Body of pancreas (tissue), 4 donors: ENCODE results near the gene TESK1. TPM values are rescaled to one million over a fixed set of nuclear protein-coding genes. Genes with fewer than 3 reads are reported as not detected.

Experiments
- ATAC-seq: fragments of 150-250 bp; one replicate; pipeline ENCODE4 v1.9.1; 2016
- DNase-seq, 4 donors: peaks; one replicate each; pipeline ENCODE4 v3.0.0-alpha.2; 2019
- H3K27ac ChIP-seq, 4 donors: fragments of 200-600 bp; sonication (generic); 1 replicate in 3 of 4; 2 replicates in 1 of 4; pipeline versions ENCODE4 v1.5.1 to v1.6.1; 2016 to 2019; ENCODE audit warnings: mild to moderate bottlenecking in 1 of 4, mixed read lengths in 1 of 4, moderate library complexity in 1 of 4
- H3K27me3 ChIP-seq, 2 donors: fragments of 200-600 bp; sonication (generic); one replicate each; pipeline ENCODE4 v1.6.0; 2016; ENCODE audit warnings: mild to moderate bottlenecking in 1 of 2
- H3K36me3 ChIP-seq, 2 donors: fragments of 200-600 bp; sonication (generic); replicated peaks in 1 of 2; 2 replicates each; pipeline ENCODE4 v1.5.1; 2016; ENCODE audit warnings: low read depth in 2 of 2; ENCODE audit not compliant: insufficient read depth in 1 of 2
- H3K4me1 ChIP-seq: fragments of 200-600 bp; sonication (generic); one replicate; pipeline ENCODE4 v1.6.0; 2016
- H3K4me3 ChIP-seq, 2 donors: fragments of 200-600 bp; sonication (generic); 1 replicate in 1 of 2; 2 replicates in 1 of 2; pipeline ENCODE4 v1.5.1; 2016 to 2019
- H3K9me3 ChIP-seq, 3 donors: fragments of 200-600 bp; sonication (generic); 1 replicate in 2 of 3; 2 replicates in 1 of 3; pipeline ENCODE4 v1.5.1; 2016
- POLR2A ChIP-seq, 3 donors: fragments of 450-650 bp; IDR thresholded peaks; one replicate each; pipeline ENCODE4 v1.6.1; 2016; ENCODE audit warnings: antibody characterized with exemption in 3 of 3, mild to moderate bottlenecking in 2 of 3
- WGBS, 2 donors: methylation state at CpG; one replicate each; pipeline ENCODE4 v1.1.5; 2017; 5-methylcytosine and 5-hydroxymethylcytosine counted together
- intact Hi-C: fragments of 100-400 bp; cut with DNase I; formaldehyde crosslinking; loops from one replicate; pipeline ENCODE4 v1.15.1; 2023
- total RNA-seq, 2 donors: library from RNA; depleted of rRNA; stranded (reverse); fragments of >200 nt; gene quantifications; one replicate each; pipeline ENCODE4 v1.1.0, GENCODE V29; 2016
- TF ChIP-seq, protein P1 (sequence below), 7 experiments: fragments of 450-650 bp in 4 of 7; fragments of 200-600 bp in 3 of 7; sonication (generic) in 3 of 7; IDR thresholded peaks; one replicate each; pipeline ENCODE4 v1.5.1; 2016 to 2019; ENCODE audit warnings: antibody characterized with exemption in 7 of 7

TESK1 gene
- total RNA-seq, 2 donors from 2014 or later, result 13.0 to 20.1 TPM

DNA sequence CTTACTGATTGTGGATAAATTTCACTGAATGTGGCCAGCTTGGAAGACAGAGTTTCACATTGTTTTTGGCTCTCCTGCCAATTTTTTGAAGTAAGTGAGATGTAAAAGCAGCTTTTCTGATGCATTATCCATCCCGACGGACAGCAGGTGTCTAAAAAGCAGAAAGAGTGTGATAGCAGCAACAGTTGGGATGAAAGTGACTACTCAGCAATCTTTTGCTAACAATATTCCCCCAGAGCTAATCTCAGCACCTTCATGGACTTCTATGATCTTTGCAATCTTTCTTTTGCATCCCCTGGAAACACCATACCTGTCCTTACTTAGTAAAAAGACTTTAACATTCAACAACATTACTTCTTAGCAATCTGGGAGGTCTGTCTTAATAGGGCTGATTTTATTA is 7.8 kb downstream of the TESK1 start:
- H3K9me3 ChIP-seq, result no peaks in the 10 kb centered on the region
- no peak overlapping the region for H3K4me3 ChIP-seq
- peaks cover 14% of the 10 kb centered on the region for H3K4me1 ChIP-seq
- intact Hi-C loops, result no loop called here
- DNase-seq (no peak), ATAC-seq (no peak)
- H3K27me3 ChIP-seq, result no peaks in the 10 kb centered on the region
- 85 to 95% methylated on average over 2 of the region's 2 CpGs for WGBS, 2 donors
- TF ChIP-seq POLR2A (IDR thresholded peaks at IDR 0.05), result no peak
- TF ChIP-seq, protein P1, sequence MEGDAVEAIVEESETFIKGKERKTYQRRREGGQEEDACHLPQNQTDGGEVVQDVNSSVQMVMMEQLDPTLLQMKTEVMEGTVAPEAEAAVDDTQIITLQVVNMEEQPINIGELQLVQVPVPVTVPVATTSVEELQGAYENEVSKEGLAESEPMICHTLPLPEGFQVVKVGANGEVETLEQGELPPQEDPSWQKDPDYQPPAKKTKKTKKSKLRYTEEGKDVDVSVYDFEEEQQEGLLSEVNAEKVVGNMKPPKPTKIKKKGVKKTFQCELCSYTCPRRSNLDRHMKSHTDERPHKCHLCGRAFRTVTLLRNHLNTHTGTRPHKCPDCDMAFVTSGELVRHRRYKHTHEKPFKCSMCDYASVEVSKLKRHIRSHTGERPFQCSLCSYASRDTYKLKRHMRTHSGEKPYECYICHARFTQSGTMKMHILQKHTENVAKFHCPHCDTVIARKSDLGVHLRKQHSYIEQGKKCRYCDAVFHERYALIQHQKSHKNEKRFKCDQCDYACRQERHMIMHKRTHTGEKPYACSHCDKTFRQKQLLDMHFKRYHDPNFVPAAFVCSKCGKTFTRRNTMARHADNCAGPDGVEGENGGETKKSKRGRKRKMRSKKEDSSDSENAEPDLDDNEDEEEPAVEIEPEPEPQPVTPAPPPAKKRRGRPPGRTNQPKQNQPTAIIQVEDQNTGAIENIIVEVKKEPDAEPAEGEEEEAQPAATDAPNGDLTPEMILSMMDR (IDR thresholded peaks at IDR 0.05), result no peak
- H3K27ac ChIP-seq, result no peak overlapping the region
- peaks cover 0 to 2% of the 10 kb centered on the region in 2 donors for H3K36me3 ChIP-seq

- Histone ChIP-seq H3K4me3 (no peak overlapping the region), H3K27ac (no peak overlapping the region), H3K36me3 (no peaks in the 10 kb centered on the region), H3K9me3 (no peaks in the 10 kb centered on the region), H3K4me1 (peaks cover 14% of the 10 kb centered on the region), H3K27me3 (no peaks in the 10 kb centered on the region)
- no peak for TF ChIP-seq POLR2A (IDR thresholded peaks at IDR 0.05)
- intact Hi-C loops, result no loop called here
- 81 to 82% methylated on average over 17 of the region's 17 CpGs for WGBS, 2 donors
- ATAC-seq, result no peak
- no peak for DNase-seq
Measured at GRCh38 chr9:35615981-35616680, 11.1 kb downstream of the TESK1 start.

DNA sequence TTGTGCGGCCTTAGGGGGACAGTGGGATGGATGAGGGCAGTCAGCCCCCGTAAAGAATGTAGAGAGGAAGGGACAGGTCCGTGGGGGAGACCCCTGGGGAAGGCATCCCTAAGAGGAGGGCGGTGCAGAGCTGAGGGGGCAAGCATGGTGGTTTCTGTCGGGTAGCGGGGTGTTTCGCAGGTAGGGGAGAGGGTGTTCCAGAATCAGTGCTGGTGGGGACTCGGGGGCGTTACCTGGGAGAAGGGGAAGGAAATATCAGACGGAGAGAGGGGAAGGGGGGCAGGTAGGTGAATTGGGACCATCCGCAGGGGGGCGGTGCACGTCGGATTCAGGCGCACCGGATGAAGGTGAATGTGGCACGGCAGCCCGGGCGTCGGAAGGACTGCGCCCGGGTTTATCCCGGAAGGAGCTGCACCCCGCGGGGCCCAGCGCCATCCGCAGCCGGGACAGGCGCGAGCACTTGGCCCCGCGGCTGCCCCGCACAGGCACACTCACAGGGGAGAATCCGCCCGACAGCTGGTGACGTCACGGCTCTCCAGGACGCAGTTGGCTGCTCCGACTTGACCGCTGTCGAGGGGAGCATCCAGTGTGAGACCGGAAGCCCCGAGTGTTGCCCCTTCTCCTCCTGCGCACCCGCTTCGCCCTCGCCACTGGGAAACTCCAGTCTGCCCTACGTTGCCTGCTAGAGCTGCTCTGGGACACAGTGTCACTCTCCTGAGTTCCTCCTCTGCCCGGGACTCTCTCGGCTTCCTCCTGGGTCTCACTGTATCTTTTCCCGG is 11.8 kb downstream of the TESK1 start:
- peaks cover 14% of the 10 kb centered on the region for H3K4me1 ChIP-seq
- TF ChIP-seq, protein P1 (IDR thresholded peaks at IDR 0.05), result peak in 2 of 7 experiments; percentile 4 to 24
- peak in 1 of 3 donors; percentile 41 for TF ChIP-seq POLR2A (IDR thresholded peaks at IDR 0.05)
- no peaks in the 10 kb centered on the region for H3K9me3 ChIP-seq
- H3K4me3 ChIP-seq, result no peak overlapping the region
- ATAC-seq (peak; percentile 56), DNase-seq (peak; percentile 53 to 72 (median 66))
- no peaks in the 10 kb centered on the region for H3K36me3 ChIP-seq
- H3K27me3 ChIP-seq, result no peaks in the 10 kb centered on the region
- H3K27ac ChIP-seq, result no peak overlapping the region
- 10 to 23% methylated on average over 31 to 47 of the region's 51 CpGs for WGBS, 2 donors
- intact Hi-C loops, result no loop called here

GRCh38 chr9:35617548-35617947 is 12.5 kb downstream of the TESK1 start:
- intact Hi-C loops, result no loop called here
- DNase-seq (no peak), ATAC-seq (no peak)
- peaks cover 14% of the 10 kb centered on the region for H3K4me1 ChIP-seq
- no peak overlapping the region for H3K4me3 ChIP-seq
- H3K9me3 ChIP-seq, result no peaks in the 10 kb centered on the region
- WGBS, 2 donors, result 58 to 60% methylated on average over 7 to 8 of the region's 8 CpGs
- no peak for TF ChIP-seq POLR2A (IDR thresholded peaks at IDR 0.05)
- TF ChIP-seq, protein P1 (IDR thresholded peaks at IDR 0.05), result no peak
- H3K27ac ChIP-seq, result no peak overlapping the region
- no peaks in the 10 kb centered on the region for H3K36me3 ChIP-seq
- H3K27me3 ChIP-seq, result no peaks in the 10 kb centered on the region

- DNase-seq (peak in 1 of 4 donors; percentile 54), ATAC-seq (no peak)
- 66 to 82% methylated on average over 5 to 7 of the region's 7 CpGs for WGBS, 2 donors
- peak in 1 of 3 donors; percentile 50 for TF ChIP-seq POLR2A (IDR thresholded peaks at IDR 0.05)
- TF ChIP-seq, protein P1 (IDR thresholded peaks at IDR 0.05), result no peak
- Histone ChIP-seq H3K4me1 (peaks cover 14% of the 10 kb centered on the region), H3K27me3 (no peaks in the 10 kb centered on the region), H3K36me3 (no peaks in the 10 kb centered on the region), H3K4me3 (no peak within 1 kb of the TSS), H3K9me3 (no peaks in the 10 kb centered on the region), H3K27ac (peak within 1 kb of the TSS in 1 of 4 donors; percentile 28)
- intact Hi-C loops, result no loop called here
Measured at GRCh38 chr9:35618325-35618727, 13.3 kb downstream of the TESK1 start, which contains the start of gene CD72. Gene CD72, minus strand, starts transcription at chr9:35618413. Its CDS starts 110 bp downstream, at chr9:35618303.
